B cell (primary cell): Measurements from ENCODE around the gene ING5. TPM values are rescaled to one million over a fixed set of nuclear protein-coding genes. Genes with fewer than 3 reads are reported as not detected.

Experiments
- ATAC-seq: fragments of 200-7000 bp; cut with Tn5 transposase; one replicate; pipeline ENCODE4 v1.10.0; 2021; ENCODE audit warnings: low read depth, mild to moderate bottlenecking, moderate number of reproducible peaks, moderate library complexity
- CTCF ChIA-PET: fragments of 350-600 bp; sonication (Branson Sonifier 250); formaldehyde crosslinking; loops from one replicate; lab custom pipeline; 2021; ENCODE audit warnings: antibody characterized with exemption, inconsistent platforms; lab: Charles Lee
- POLR2A ChIA-PET: fragments of 350-600 bp; sonication (Branson Sonifier 250); formaldehyde crosslinking; loops from one replicate; lab custom pipeline; 2021; ENCODE audit warnings: antibody characterized with exemption; lab: Charles Lee
- DNase-seq: peaks from one replicate; pipeline ENCODE4 v3.0.0; 2013
- H2AFZ ChIP-seq: 2 replicates; pipeline ENCODE4 v1.6.1; 2012; ENCODE audit warnings: mild to moderate bottlenecking, low read depth, low read length; ENCODE audit not compliant: insufficient read depth, poor library complexity, severe bottlenecking
- H3K27ac ChIP-seq, 2 donors: 1 replicate in 1 of 2; 2 replicates in 1 of 2; pipeline ENCODE4 v1.5.1; 2012 to 2013; ENCODE audit warnings: low read length in 2 of 2, mild to moderate bottlenecking in 2 of 2, moderate library complexity in 1 of 2
- H3K27me3 ChIP-seq, 4 experiments: fragments of 200-600 bp in 1 of 4; sonication (generic) in 1 of 4; replicated peaks in 1 of 4; 1 replicate in 2 of 4; 2 replicates in 2 of 4; pipeline versions ENCODE4 v1.6.1 to v1.7.0; 2013 to 2016; ENCODE audit warnings: low read length in 3 of 4, mild to moderate bottlenecking in 2 of 4, mixed read lengths in 1 of 4, moderate library complexity in 1 of 4; ENCODE audit not compliant: insufficient read depth in 4 of 4, control insufficient read depth in 3 of 4; ENCODE audit errors: control extremely low read depth in 1 of 4
- H3K36me3 ChIP-seq, 2 experiments: replicated peaks in 1 of 2; 1 replicate in 1 of 2; 2 replicates in 1 of 2; pipeline versions ENCODE4 v1.6.1 to v1.7.1; 2013; ENCODE audit warnings: low read length in 1 of 2; ENCODE audit not compliant: insufficient read depth in 2 of 2, control insufficient read depth in 1 of 2; ENCODE audit errors: control extremely low read depth in 1 of 2, extremely low read depth in 1 of 2
- H3K4me1 ChIP-seq, 2 donors: fragments of 200-600 bp in 1 of 2; sonication (generic) in 1 of 2; 1 replicate in 1 of 2; 2 replicates in 1 of 2; pipeline versions ENCODE4 v1.5.1 to v1.6.1; 2013 to 2017; ENCODE audit warnings: low read length in 2 of 2; ENCODE audit not compliant: control insufficient read depth in 2 of 2, insufficient read depth in 2 of 2
- H3K4me2 ChIP-seq: replicated peaks from 2 replicates; pipeline ENCODE3; 2012; ENCODE audit warnings: mild to moderate bottlenecking, low read depth, low read length; ENCODE audit not compliant: poor library complexity, severe bottlenecking
- H3K4me3 ChIP-seq, 5 experiments: fragments of 200-600 bp in 1 of 5; sonication (generic) in 1 of 5; 1 replicate in 3 of 5; 2 replicates in 2 of 5; pipeline versions ENCODE4 v1.5.1 to v1.7.0; 2011 to 2016; ENCODE audit warnings: low read length in 4 of 5, mild to moderate bottlenecking in 4 of 5, low read depth in 2 of 5, control low read depth in 1 of 5, moderate library complexity in 1 of 5; ENCODE audit not compliant: insufficient read depth in 1 of 5; ENCODE audit errors: control extremely low read depth in 1 of 5, extremely low read depth in 1 of 5
- H3K79me2 ChIP-seq: fragments of 200-600 bp; sonication (generic); one replicate; pipeline ENCODE4 v1.6.0; 2016; ENCODE audit warnings: low read length; ENCODE audit not compliant: control insufficient read depth, insufficient read depth
- H3K9ac ChIP-seq: fragments of 200-600 bp; sonication (generic); 2 replicates; pipeline ENCODE4 v1.6.1; 2017; ENCODE audit warnings: mild to moderate bottlenecking, low read length, moderate library complexity
- H3K9me3 ChIP-seq, 3 donors: one replicate each; pipeline versions ENCODE4 v1.6.1 to v1.7.1; 2013; ENCODE audit warnings: low read length in 2 of 3; ENCODE audit not compliant: control insufficient read depth in 2 of 3, insufficient read depth in 1 of 3; ENCODE audit errors: control extremely low read depth in 1 of 3
- H4K20me1 ChIP-seq: 2 replicates; pipeline ENCODE4 v1.6.0; 2012; ENCODE audit warnings: mild to moderate bottlenecking, low read length; ENCODE audit not compliant: insufficient read depth, control insufficient read depth, poor library complexity, severe bottlenecking
- H3K27ac Mint-ChIP-seq: one replicate; pipeline ENCODE4 v1.8.0; 2021; ENCODE audit warnings: mixed read lengths
- H3K27me3 Mint-ChIP-seq: one replicate; pipeline ENCODE4 v1.8.0; 2021; ENCODE audit warnings: mixed read lengths
- H3K4me1 Mint-ChIP-seq: one replicate; pipeline ENCODE4 v1.8.0; 2021; ENCODE audit warnings: mixed read lengths
- H3K4me3 Mint-ChIP-seq: one replicate; pipeline ENCODE4 v1.8.0; 2021; ENCODE audit warnings: mixed read lengths
- H3K9me3 Mint-ChIP-seq: one replicate; pipeline ENCODE4 v1.8.0; 2022; ENCODE audit warnings: mixed read lengths; ENCODE audit not compliant: insufficient read depth
- EZH2 ChIP-seq: IDR thresholded peaks from 2 replicates; pipeline ENCODE4 v1.6.1; 2012; ENCODE audit warnings: borderline replicate concordance, low read depth, mild to moderate bottlenecking, moderate library complexity, low read length; ENCODE audit not compliant: insufficient read depth, poor library complexity, severe bottlenecking
- WGBS: methylation state at CpG from one replicate; pipeline ENCODE4 v1.1.5; 2013; ENCODE audit warnings: missing lambda C conversion rate; ENCODE audit not compliant: insufficient coverage; 5-methylcytosine and 5-hydroxymethylcytosine counted together
- intact Hi-C: fragments of 100-400 bp; cut with micrococcal nuclease; formaldehyde crosslinking; loops from one replicate; pipeline ENCODE4 v1.10.0; 2022
- polyA plus RNA-seq: library from polyadenylated mRNA; depleted of rRNA; stranded (reverse); fragments of >200 nt; gene quantifications from 2 replicates; pipeline ENCODE4 v1.2.3, GENCODE V29; 2012
- total RNA-seq, 2 donors: library from RNA; stranded (reverse); fragments of 120-200 nt in 1 of 2; gene quantifications; 1 replicate in 1 of 2; 2 replicates in 1 of 2; pipeline versions ENCODE4 v1.2.3 to v1.2.4, GENCODE V29; 2013 to 2022
- TF ChIP-seq, protein P1 (sequence below): fragments of 200-600 bp; IDR thresholded peaks from one replicate; pipeline ENCODE4 v1.8.0; 2022; ENCODE audit warnings: antibody characterized with exemption, mild to moderate bottlenecking

The ING5 gene
- total and polyA plus RNA-seq, 2 donors (not counting 1 experiment from before 2014, with no cell fraction given) = 70.7 to 82.9 TPM

DNA sequence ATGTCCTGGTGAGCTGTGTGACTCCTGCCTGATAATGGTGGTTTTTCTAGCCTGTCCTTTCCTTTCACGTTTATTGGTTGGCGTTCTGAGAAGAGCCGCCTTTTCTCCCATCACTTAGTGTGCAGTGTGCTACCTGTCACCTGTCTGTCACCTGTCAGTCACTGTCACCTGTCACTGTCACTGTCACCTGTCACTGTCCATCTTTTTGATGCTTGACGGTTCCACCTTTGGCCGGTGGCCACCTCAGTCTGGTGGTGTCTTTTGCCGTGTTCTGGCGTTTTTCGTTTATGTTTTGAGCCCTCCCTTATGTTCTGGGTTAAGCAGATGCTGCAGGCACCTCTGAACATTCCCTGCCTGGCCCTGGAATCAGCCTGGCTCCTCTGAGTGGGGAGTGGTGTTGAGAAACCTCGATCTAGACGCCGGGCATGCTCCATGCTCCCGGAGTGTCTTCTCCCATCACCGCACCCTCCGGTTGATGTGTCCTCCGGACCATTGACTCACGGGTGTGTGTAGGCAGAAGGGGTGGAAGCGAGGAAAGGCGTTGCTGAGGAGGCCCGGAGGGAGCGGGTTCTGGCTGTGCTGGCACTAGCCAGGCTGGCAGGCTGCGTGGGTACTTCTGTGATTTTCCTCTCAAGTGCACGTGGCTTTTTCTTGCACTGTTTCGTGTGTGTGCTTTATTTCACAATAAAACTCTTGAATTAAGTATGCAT is 36.0 kb upstream of the ING5 start:
- no peaks in the 10 kb centered on the region for H3K9me3 ChIP-seq
- H3K27ac ChIP-seq = no peak overlapping the region
- peaks cover 0 to 34% of the 10 kb centered on the region in 2 experiments for H3K36me3 ChIP-seq
- ChIA-PET POLR2A (no interaction called here), CTCF (interaction anchor here (0.5 kb wide), 1 partner anchor 65 kb away, joined by 3 read pairs; no protein-coding TSS in a partner anchor)
- Mint-ChIP-seq H3K4me3 (no peak overlapping the region), H3K4me1 (no peaks in the 10 kb centered on the region), H3K27me3 (no peaks in the 10 kb centered on the region), H3K9me3 (no peaks in the 10 kb centered on the region), H3K27ac (no peak overlapping the region)
- DNase-seq (no peak), ATAC-seq (no peak)
- no peaks in the 10 kb centered on the region for H3K79me2 ChIP-seq
- H3K27me3 ChIP-seq = no peaks in the 10 kb centered on the region
- no peaks in the 10 kb centered on the region for H3K4me1 ChIP-seq
- intact Hi-C loops = no loop called here
- H3K4me3 ChIP-seq = no peak overlapping the region
- no peak overlapping the region for H3K9ac ChIP-seq
- no peak overlapping the region for H3K4me2 ChIP-seq
- no peaks in the 10 kb centered on the region for H4K20me1 ChIP-seq
- no peak for TF ChIP-seq EZH2
- TF ChIP-seq, protein P1, sequence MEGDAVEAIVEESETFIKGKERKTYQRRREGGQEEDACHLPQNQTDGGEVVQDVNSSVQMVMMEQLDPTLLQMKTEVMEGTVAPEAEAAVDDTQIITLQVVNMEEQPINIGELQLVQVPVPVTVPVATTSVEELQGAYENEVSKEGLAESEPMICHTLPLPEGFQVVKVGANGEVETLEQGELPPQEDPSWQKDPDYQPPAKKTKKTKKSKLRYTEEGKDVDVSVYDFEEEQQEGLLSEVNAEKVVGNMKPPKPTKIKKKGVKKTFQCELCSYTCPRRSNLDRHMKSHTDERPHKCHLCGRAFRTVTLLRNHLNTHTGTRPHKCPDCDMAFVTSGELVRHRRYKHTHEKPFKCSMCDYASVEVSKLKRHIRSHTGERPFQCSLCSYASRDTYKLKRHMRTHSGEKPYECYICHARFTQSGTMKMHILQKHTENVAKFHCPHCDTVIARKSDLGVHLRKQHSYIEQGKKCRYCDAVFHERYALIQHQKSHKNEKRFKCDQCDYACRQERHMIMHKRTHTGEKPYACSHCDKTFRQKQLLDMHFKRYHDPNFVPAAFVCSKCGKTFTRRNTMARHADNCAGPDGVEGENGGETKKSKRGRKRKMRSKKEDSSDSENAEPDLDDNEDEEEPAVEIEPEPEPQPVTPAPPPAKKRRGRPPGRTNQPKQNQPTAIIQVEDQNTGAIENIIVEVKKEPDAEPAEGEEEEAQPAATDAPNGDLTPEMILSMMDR = no peak
- 100% methylated on average over 7 of the region's 23 CpGs for WGBS
- H2AFZ ChIP-seq = no peak overlapping the region

DNA sequence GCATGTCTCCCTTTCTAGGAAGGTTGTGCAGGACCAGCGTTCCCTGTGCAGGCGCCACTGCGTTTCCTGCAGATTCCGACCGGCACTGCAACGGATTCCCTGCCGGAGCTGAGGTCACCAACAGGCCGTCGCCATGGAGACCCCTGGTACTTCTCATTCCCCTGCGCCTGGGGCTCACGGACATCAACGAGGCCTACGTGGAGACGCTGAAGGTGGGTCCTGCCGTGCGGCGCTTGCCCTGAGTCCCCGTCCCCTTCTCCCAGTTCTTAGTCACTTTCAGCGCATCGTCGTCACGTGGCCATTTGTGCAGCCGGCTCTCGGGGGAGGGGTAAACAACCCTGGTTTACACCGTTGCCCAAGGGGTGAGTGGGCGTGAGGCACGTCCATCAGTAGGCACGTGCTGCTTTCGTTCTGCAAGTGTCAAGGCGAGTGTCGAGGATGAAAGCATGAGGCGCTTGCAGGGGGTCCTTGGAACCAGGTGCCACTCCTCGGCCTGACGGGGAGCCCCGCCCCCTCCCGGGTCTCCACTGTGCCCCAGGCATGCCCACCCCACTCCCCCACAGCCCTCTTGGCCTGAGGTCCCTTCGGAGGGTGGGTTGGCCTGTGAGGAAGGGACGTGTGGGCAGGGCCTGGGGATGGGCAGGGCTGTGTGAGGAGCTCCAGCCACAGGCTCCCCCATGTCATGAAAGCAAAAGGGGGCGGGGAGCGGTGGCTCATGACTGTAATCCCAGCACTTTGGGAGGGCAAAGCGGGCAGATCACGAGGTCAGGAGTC is 35.0 kb upstream of the ING5 start:
- no peaks in the 10 kb centered on the region for H3K4me1 Mint-ChIP-seq
- H3K4me1 ChIP-seq = no peaks in the 10 kb centered on the region
- H3K9me3 ChIP-seq = no peaks in the 10 kb centered on the region
- ChIA-PET POLR2A (no interaction called here), CTCF (no interaction called here)
- ATAC-seq (no peak), DNase-seq (no peak)
- no peak overlapping the region for H2AFZ ChIP-seq
- H3K9me3 Mint-ChIP-seq = no peaks in the 10 kb centered on the region
- H4K20me1 ChIP-seq = no peaks in the 10 kb centered on the region
- 96% methylated on average over 37 of the region's 42 CpGs for WGBS
- H3K27ac Mint-ChIP-seq = peak overlapping the region; percentile 26
- TF ChIP-seq, protein P1 = no peak
- TF ChIP-seq EZH2 = no peak
- no peak overlapping the region for H3K4me3 Mint-ChIP-seq
- no peaks in the 10 kb centered on the region for H3K79me2 ChIP-seq
- no peak overlapping the region for H3K4me2 ChIP-seq
- H3K4me3 ChIP-seq = no peak overlapping the region
- H3K27me3 ChIP-seq = no peaks in the 10 kb centered on the region
- no peak overlapping the region for H3K9ac ChIP-seq
- peaks cover 0 to 34% of the 10 kb centered on the region in 2 experiments for H3K36me3 ChIP-seq
- H3K27me3 Mint-ChIP-seq = no peaks in the 10 kb centered on the region
- no peak overlapping the region for H3K27ac ChIP-seq
- intact Hi-C loops = no loop called here
